GM23338 (cell line): ENCODE results near the gene ENTR1. TPM values are rescaled to one million over a fixed set of nuclear protein-coding genes. Genes with fewer than 3 reads are reported as not detected.

Experiments used
- ATAC-seq: fragments of 200-7000 bp; cut with Tn5 transposase; 3 replicates; pipeline ENCODE4 v1.9.1; 2020
- DNase-seq: peaks from one replicate; pipeline ENCODE4 v3.0.0-alpha.2; 2015; ENCODE audit warnings: low spot score
- H2AFZ ChIP-seq: fragments of 200-600 bp; sonication (generic); 2 replicates; pipeline ENCODE4 v1.8.0; 2016; ENCODE audit warnings: antibody characterized with exemption, mild to moderate bottlenecking, moderate library complexity
- H3F3A ChIP-seq: fragments of 200-600 bp; sonication (generic); replicated peaks from 2 replicates; pipeline ENCODE4 v1.8.0; 2017; ENCODE audit warnings: antibody characterized with exemption, mixed run types, low read depth
- H3K27ac ChIP-seq: fragments of 200-600 bp; sonication (generic); 2 replicates; pipeline ENCODE4 v1.6.1; 2016; ENCODE audit warnings: low read depth
- H3K27me3 ChIP-seq: fragments of 200-600 bp; sonication (generic); 2 replicates; pipeline ENCODE4 v1.8.0; 2016; ENCODE audit warnings: mild to moderate bottlenecking, mixed run types, moderate library complexity; ENCODE audit not compliant: insufficient read depth
- H3K36me3 ChIP-seq: fragments of 200-600 bp; sonication (generic); 2 replicates; pipeline ENCODE4 v1.8.0; 2016; ENCODE audit warnings: mild to moderate bottlenecking; ENCODE audit not compliant: insufficient read depth
- H3K4me1 ChIP-seq: fragments of 200-600 bp; sonication (generic); 2 replicates; pipeline ENCODE4 v1.8.0; 2016; ENCODE audit warnings: mild to moderate bottlenecking, moderate library complexity; ENCODE audit not compliant: insufficient read depth
- H3K4me2 ChIP-seq: fragments of 200-600 bp; sonication (generic); 2 replicates; pipeline ENCODE4 v1.7.1; 2017; ENCODE audit warnings: mixed run types
- H3K4me3 ChIP-seq: fragments of 200-600 bp; sonication (generic); 2 replicates; pipeline ENCODE4 v1.6.1; 2016; ENCODE audit warnings: mixed run types
- H3K79me2 ChIP-seq: fragments of 200-600 bp; sonication (generic); replicated peaks from 2 replicates; pipeline ENCODE4 v1.8.0; 2017; ENCODE audit warnings: mild to moderate bottlenecking; ENCODE audit not compliant: insufficient read depth
- H3K9me2 ChIP-seq: fragments of 200-600 bp; sonication (generic); 2 replicates; pipeline ENCODE4 v1.8.0; 2017; ENCODE audit not compliant: insufficient read depth
- H4K20me1 ChIP-seq: fragments of 200-600 bp; sonication (generic); replicated peaks from 2 replicates; pipeline ENCODE4 v1.8.0; 2017; ENCODE audit warnings: mild to moderate bottlenecking; ENCODE audit not compliant: insufficient read depth
- H3K27ac Mint-ChIP-seq: 2 replicates; pipeline ENCODE4 v1.8.0; 2020; ENCODE audit warnings: inconsistent platforms, mild to moderate bottlenecking, moderate library complexity, mixed read lengths
- H3K27me3 Mint-ChIP-seq: 3 replicates; pipeline ENCODE4 v1.8.0; 2022; ENCODE audit warnings: low read depth, mild to moderate bottlenecking, moderate library complexity, mixed read lengths, inconsistent platforms; ENCODE audit not compliant: insufficient read depth, poor library complexity
- H3K36me3 Mint-ChIP-seq: 3 replicates; pipeline ENCODE4 v1.8.0; 2021; ENCODE audit warnings: low read depth, mild to moderate bottlenecking, inconsistent platforms, moderate library complexity, mixed read lengths
- H3K4me1 Mint-ChIP-seq: 3 replicates; pipeline ENCODE4 v1.8.0; 2020; ENCODE audit warnings: mild to moderate bottlenecking, inconsistent platforms, mixed read lengths
- H3K4me3 Mint-ChIP-seq: 3 replicates; pipeline ENCODE4 v1.8.0; 2021; ENCODE audit warnings: moderate library complexity, mild to moderate bottlenecking, inconsistent platforms, mixed read lengths
- H3K9me3 Mint-ChIP-seq: 3 replicates; pipeline ENCODE4 v1.8.0; 2020; ENCODE audit warnings: moderate library complexity, mild to moderate bottlenecking, inconsistent platforms, mixed read lengths
- CREB1 ChIP-seq: fragments of 250-450 bp; sonication (Bioruptor Pico); IDR thresholded peaks from 2 replicates; pipeline ENCODE4 v1.5.0; 2020; ENCODE audit warnings: low read depth, mild to moderate bottlenecking, moderate library complexity
- EZH2 ChIP-seq: fragments of 200-600 bp; sonication (generic); IDR thresholded peaks from one replicate; pipeline ENCODE4 v1.8.0; 2017; ENCODE audit warnings: antibody characterized with exemption, mild to moderate bottlenecking, low read depth; ENCODE audit not compliant: unreplicated experiment
- JUNB ChIP-seq: IDR thresholded peaks from one replicate; pipeline ENCODE4 v1.6.1; 2016; ENCODE audit warnings: antibody characterized with exemption; ENCODE audit not compliant: unreplicated experiment
- NANOG ChIP-seq: IDR thresholded peaks from 2 replicates; pipeline ENCODE4 v1.6.1; 2016; ENCODE audit warnings: antibody characterized with exemption, borderline replicate concordance
- POLR2AphosphoS5 ChIP-seq: IDR thresholded peaks from 2 replicates; pipeline ENCODE4 v1.6.1; 2016; ENCODE audit warnings: antibody characterized with exemption, low read depth
- STAT1 ChIP-seq: IDR thresholded peaks from one replicate; pipeline ENCODE4 v1.6.1; 2016; ENCODE audit warnings: antibody characterized with exemption; ENCODE audit not compliant: unreplicated experiment
- ZNF114 ChIP-seq: fragments of 250-450 bp; sonication (Bioruptor Pico); IDR thresholded peaks from 2 replicates; pipeline ENCODE4 v1.5.0; 2020; ENCODE audit warnings: mild to moderate bottlenecking, moderate library complexity
- ZNF331 ChIP-seq: fragments of 250-450 bp; sonication (Bioruptor Pico); IDR thresholded peaks from 2 replicates; pipeline ENCODE4 v1.5.0; 2020; ENCODE audit warnings: low read depth, mild to moderate bottlenecking, moderate library complexity
- polyA plus RNA-seq: library from polyadenylated mRNA; unstranded; fragments of >200 nt; fragmentation: Nextera tagmentation; extraction: Ambion mirVana; gene quantifications from 2 replicates; pipeline ENCODE4 v1.2.1, GENCODE V29; 2016
- total RNA-seq: library from RNA; depleted of rRNA; stranded (reverse); fragments of >200 nt; shearing (Covaris generic); gene quantifications from 2 replicates; pipeline ENCODE4 v1.2.3, GENCODE V29; 2014
- TF ChIP-seq, protein P1 (sequence below): IDR thresholded peaks from one replicate; pipeline ENCODE4 v1.6.1; 2018; ENCODE audit warnings: antibody characterized with exemption; ENCODE audit not compliant: unreplicated experiment
- TF ChIP-seq, protein P2 (sequence below): IDR thresholded peaks from 2 replicates; pipeline ENCODE4 v1.6.1; 2016; ENCODE audit warnings: antibody characterized with exemption

The ENTR1 gene
- total and polyA plus RNA-seq, 2 experiments from 2014 or later: 25.6 to 91.9 TPM

DNA sequence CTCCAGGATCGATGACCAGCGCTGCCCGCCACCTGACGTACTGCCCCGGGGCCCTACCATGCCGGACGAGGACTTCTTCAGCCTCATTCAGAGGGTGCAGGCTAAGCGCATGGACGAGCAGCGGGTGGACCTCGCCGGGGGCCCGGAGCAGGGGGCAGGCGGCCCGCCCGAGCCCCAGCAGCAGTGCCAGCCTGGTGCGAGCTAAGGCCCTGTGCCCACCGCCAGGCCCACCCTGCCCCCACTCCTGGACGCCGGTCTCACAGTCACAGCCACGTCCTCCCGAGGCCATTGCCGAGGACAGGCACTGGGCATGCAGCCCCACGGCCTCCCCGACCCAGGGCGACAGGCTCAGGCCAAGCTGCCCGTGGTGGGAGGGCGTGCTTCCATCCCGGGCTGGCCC lies 52.4 kb downstream of the ENTR1 start:
- Histone ChIP-seq H3K9me2 (no peaks in the 10 kb centered on the region), H4K20me1 (no peaks in the 10 kb centered on the region), H3K36me3 (no peaks in the 10 kb centered on the region), H3K4me1 (no peaks in the 10 kb centered on the region), H3K4me3 (no peak overlapping the region), H3K27me3 (no peaks in the 10 kb centered on the region), H3K4me2 (no peak overlapping the region), H3F3A (no peaks in the 10 kb centered on the region), H3K27ac (no peak overlapping the region), H3K79me2 (no peaks in the 10 kb centered on the region), H2AFZ (no peak overlapping the region)
- peaks cover 6% of the 10 kb centered on the region; the same call in 1 of the 3 replicates for H3K4me1 Mint-ChIP-seq
- H3K27me3 Mint-ChIP-seq: peaks cover 8% of the 10 kb centered on the region
- no peaks in the 10 kb centered on the region for H3K9me3 Mint-ChIP-seq
- no peak for ATAC-seq
- TF ChIP-seq STAT1 (no peak), EZH2 (no peak), CREB1 (CRISPR knock-in tag) (no peak), JUNB (no peak), ZNF331 (no peak)
- TF ChIP-seq, protein P1, sequence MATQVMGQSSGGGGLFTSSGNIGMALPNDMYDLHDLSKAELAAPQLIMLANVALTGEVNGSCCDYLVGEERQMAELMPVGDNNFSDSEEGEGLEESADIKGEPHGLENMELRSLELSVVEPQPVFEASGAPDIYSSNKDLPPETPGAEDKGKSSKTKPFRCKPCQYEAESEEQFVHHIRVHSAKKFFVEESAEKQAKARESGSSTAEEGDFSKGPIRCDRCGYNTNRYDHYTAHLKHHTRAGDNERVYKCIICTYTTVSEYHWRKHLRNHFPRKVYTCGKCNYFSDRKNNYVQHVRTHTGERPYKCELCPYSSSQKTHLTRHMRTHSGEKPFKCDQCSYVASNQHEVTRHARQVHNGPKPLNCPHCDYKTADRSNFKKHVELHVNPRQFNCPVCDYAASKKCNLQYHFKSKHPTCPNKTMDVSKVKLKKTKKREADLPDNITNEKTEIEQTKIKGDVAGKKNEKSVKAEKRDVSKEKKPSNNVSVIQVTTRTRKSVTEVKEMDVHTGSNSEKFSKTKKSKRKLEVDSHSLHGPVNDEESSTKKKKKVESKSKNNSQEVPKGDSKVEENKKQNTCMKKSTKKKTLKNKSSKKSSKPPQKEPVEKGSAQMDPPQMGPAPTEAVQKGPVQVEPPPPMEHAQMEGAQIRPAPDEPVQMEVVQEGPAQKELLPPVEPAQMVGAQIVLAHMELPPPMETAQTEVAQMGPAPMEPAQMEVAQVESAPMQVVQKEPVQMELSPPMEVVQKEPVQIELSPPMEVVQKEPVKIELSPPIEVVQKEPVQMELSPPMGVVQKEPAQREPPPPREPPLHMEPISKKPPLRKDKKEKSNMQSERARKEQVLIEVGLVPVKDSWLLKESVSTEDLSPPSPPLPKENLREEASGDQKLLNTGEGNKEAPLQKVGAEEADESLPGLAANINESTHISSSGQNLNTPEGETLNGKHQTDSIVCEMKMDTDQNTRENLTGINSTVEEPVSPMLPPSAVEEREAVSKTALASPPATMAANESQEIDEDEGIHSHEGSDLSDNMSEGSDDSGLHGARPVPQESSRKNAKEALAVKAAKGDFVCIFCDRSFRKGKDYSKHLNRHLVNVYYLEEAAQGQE: no peak
- TF ChIP-seq, protein P2, sequence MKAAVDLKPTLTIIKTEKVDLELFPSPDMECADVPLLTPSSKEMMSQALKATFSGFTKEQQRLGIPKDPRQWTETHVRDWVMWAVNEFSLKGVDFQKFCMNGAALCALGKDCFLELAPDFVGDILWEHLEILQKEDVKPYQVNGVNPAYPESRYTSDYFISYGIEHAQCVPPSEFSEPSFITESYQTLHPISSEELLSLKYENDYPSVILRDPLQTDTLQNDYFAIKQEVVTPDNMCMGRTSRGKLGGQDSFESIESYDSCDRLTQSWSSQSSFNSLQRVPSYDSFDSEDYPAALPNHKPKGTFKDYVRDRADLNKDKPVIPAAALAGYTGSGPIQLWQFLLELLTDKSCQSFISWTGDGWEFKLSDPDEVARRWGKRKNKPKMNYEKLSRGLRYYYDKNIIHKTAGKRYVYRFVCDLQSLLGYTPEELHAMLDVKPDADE: no peak
- DNase-seq: no peak
- no peak overlapping the region for H3K27ac Mint-ChIP-seq
- no peaks in the 10 kb centered on the region for H3K36me3 Mint-ChIP-seq
- no peak overlapping the region for H3K4me3 Mint-ChIP-seq

DNA sequence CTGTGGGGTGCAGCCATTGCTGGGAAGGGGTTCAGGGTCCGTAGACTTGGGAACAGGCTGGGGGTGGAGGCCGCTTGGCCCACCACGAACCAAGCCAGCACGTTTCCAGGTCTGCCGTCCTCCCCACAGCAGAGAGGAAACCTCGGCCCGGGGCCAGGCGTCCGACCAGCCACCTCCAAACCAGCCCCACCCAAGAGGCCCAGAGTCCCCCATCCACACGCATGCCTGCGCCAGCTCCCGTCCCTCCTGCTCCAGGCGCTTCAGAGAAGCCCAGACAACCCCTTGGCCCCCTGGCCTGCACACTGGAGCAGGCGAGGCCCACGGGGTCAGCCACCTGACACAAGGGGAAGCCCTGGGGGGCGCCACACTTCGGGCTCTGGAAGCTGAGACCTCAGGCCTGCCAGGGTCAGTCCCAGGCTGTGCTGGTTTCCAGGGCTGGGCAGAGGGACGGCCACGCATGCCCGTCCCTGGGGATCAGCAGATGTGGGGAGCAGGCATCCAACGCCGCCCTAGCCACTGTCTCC lies 53.1 kb downstream of the ENTR1 start:
- Histone ChIP-seq H3F3A (no peaks in the 10 kb centered on the region), H3K4me3 (no peak overlapping the region), H3K36me3 (no peaks in the 10 kb centered on the region), H3K9me2 (no peaks in the 10 kb centered on the region), H3K79me2 (no peaks in the 10 kb centered on the region), H4K20me1 (no peaks in the 10 kb centered on the region), H2AFZ (no peak overlapping the region), H3K27me3 (no peaks in the 10 kb centered on the region), H3K4me2 (no peak overlapping the region), H3K27ac (no peak overlapping the region), H3K4me1 (no peaks in the 10 kb centered on the region)
- Mint-ChIP-seq H3K36me3 (no peaks in the 10 kb centered on the region), H3K4me1 (no peaks in the 10 kb centered on the region), H3K4me3 (no peak overlapping the region), H3K9me3 (no peaks in the 10 kb centered on the region), H3K27me3 (peaks cover 9% of the 10 kb centered on the region), H3K27ac (no peak overlapping the region)
- DNase-seq (no peak), ATAC-seq (no peak)
- TF ChIP-seq EZH2 (no peak), NANOG (no peak), JUNB (no peak), CREB1 (CRISPR knock-in tag) (no peak), STAT1 (no peak), ZNF114 (CRISPR knock-in tag) (no peak), POLR2AphosphoS5 (no peak)
- TF ChIP-seq, protein P1: no peak
